ENCODE results near the gene ELAPOR1. TPM values are rescaled to one million over a fixed set of nuclear protein-coding genes. Genes with fewer than 3 reads are reported as not detected.

The ELAPOR1 gene
- total RNA-seq, 2 experiments from 2014 or later, result 4.5 to 11.9 TPM

- H3K27ac Mint-ChIP-seq, result no peak overlapping the region
- peaks cover 20% of the 10 kb centered on the region for H3K4me1 Mint-ChIP-seq
- no peak overlapping the region for H3K4me3 Mint-ChIP-seq
- ATAC-seq, result no peak
- H3K36me3 Mint-ChIP-seq, result peaks cover 9% of the 10 kb centered on the region
- CTCF ChIA-PET, result interaction anchor here (2.8 kb wide), 1 partner anchor 86 kb away, joined by 8 read pairs; no protein-coding TSS in a partner anchor
- DNase-seq, result no peak
- no peaks in the 10 kb centered on the region for H3K9me3 Mint-ChIP-seq (ENCODE audit: low read depth)
- peaks cover 20% of the 10 kb centered on the region for H3K27me3 Mint-ChIP-seq
These were observed 6.1 kb upstream of the ELAPOR1 start for GRCh38 chr1:109107785-109108184.

- H3K36me3 Mint-ChIP-seq, result no peaks in the 10 kb centered on the region
- H3K27me3 Mint-ChIP-seq, result peaks cover 32% of the 10 kb centered on the region
- H3K9me3 Mint-ChIP-seq (ENCODE audit: low read depth), result no peaks in the 10 kb centered on the region
- DNase-seq (no peak), ATAC-seq (no peak)
- no peak overlapping the region for H3K27ac Mint-ChIP-seq
- no peak overlapping the region for H3K4me3 Mint-ChIP-seq
- CTCF ChIA-PET, result interaction anchor here (0.6 to 8.2 kb wide), 4 partner anchors 9 to 84 kb away, joined by 3 to 114 read pairs (median 6); no protein-coding TSS in a partner anchor
- peaks cover 35% of the 10 kb centered on the region for H3K4me1 Mint-ChIP-seq
These were observed 4.0 kb upstream of the ELAPOR1 start for GRCh38 chr1:109109906-109110305.

- DNase-seq (no peak), ATAC-seq (no peak)
- Mint-ChIP-seq H3K36me3 (no peaks in the 10 kb centered on the region), H3K4me3 (no peak overlapping the region), H3K27me3 (peaks cover 34% of the 10 kb centered on the region), H3K9me3 (ENCODE audit: low read depth) (no peaks in the 10 kb centered on the region), H3K27ac (no peak overlapping the region), H3K4me1 (peaks cover 34% of the 10 kb centered on the region)
- CTCF ChIA-PET, result interaction anchor here (1.1 to 8.2 kb wide), 22 partner anchors 10 to 467 kb away, joined by 3 to 114 read pairs (median 6); partner anchors contain the start of genes PRPF38B, TMEM167B and WDR47
These were observed 2.4 kb upstream of the ELAPOR1 start for GRCh38 chr1:109111386-109112055.

GRCh38 chr1:109112056-109112651 lies 1.8 kb upstream of the ELAPOR1 start:
- Mint-ChIP-seq H3K27ac (no peak overlapping the region), H3K27me3 (peaks cover 34% of the 10 kb centered on the region), H3K4me1 (peaks cover 28% of the 10 kb centered on the region), H3K4me3 (no peak overlapping the region), H3K9me3 (ENCODE audit: low read depth) (no peaks in the 10 kb centered on the region), H3K36me3 (no peaks in the 10 kb centered on the region)
- DNase-seq, result no peak
- no peak for ATAC-seq
- CTCF ChIA-PET, result interaction anchor here (0.7 to 8.2 kb wide), 42 partner anchors 9 to 468 kb away, joined by 3 to 114 read pairs (median 4); partner anchors contain the start of genes CLCC1, PRPF38B, PSRC1 and TAF13

GRCh38 chr1:109112652-109113285 lies 1.1 kb upstream of the ELAPOR1 start:
- Mint-ChIP-seq H3K27ac (peak overlapping the region; percentile 48), H3K4me1 (peaks cover 28% of the 10 kb centered on the region), H3K9me3 (ENCODE audit: low read depth) (no peaks in the 10 kb centered on the region), H3K4me3 (peak overlapping the region; percentile 77), H3K27me3 (peaks cover 34% of the 10 kb centered on the region), H3K36me3 (no peaks in the 10 kb centered on the region)
- peak; percentile 71 for ATAC-seq
- CTCF ChIA-PET, result interaction anchor here (0.6 to 8.2 kb wide), 56 partner anchors 8 to 469 kb away, joined by 3 to 114 read pairs (median 4); partner anchors contain the start of genes CLCC1, PRPF38B, PSRC1 and SARS1
- DNase-seq, result peak; percentile 93

GRCh38 chr1:109114342-109114674 lies 393 bp downstream of the ELAPOR1 start:
- peak overlapping the region; percentile 9 for H3K27ac Mint-ChIP-seq
- H3K4me3 Mint-ChIP-seq, result peak overlapping the region; percentile 77
- no peak for DNase-seq
- ATAC-seq, result no peak
- peaks cover 31% of the 10 kb centered on the region for H3K27me3 Mint-ChIP-seq
- H3K4me1 Mint-ChIP-seq, result peaks cover 28% of the 10 kb centered on the region
- CTCF ChIA-PET, result interaction anchor here (1.0 to 8.2 kb wide), 8 partner anchors 13 to 418 kb away, joined by 3 to 114 read pairs (median 6); partner anchors contain the start of genes SARS1, SORT1 and TMEM167B
- no peaks in the 10 kb centered on the region for H3K36me3 Mint-ChIP-seq
- no peaks in the 10 kb centered on the region for H3K9me3 Mint-ChIP-seq (ENCODE audit: low read depth)

GRCh38 chr1:109115685-109116084 lies 1.8 kb downstream of the ELAPOR1 start:
- no peak overlapping the region for H3K4me3 Mint-ChIP-seq
- no peaks in the 10 kb centered on the region for H3K36me3 Mint-ChIP-seq
- CTCF ChIA-PET, result interaction anchor here (1.0 to 8.2 kb wide), 4 partner anchors 14 to 282 kb away, joined by 3 to 114 read pairs (median 6); partner anchors contain the start of gene SORT1
- peaks cover 28% of the 10 kb centered on the region for H3K4me1 Mint-ChIP-seq
- H3K27ac Mint-ChIP-seq, result no peak overlapping the region
- peaks cover 22% of the 10 kb centered on the region for H3K27me3 Mint-ChIP-seq
- H3K9me3 Mint-ChIP-seq (ENCODE audit: low read depth), result no peaks in the 10 kb centered on the region
- DNase-seq (no peak), ATAC-seq (no peak)

- no peaks in the 10 kb centered on the region for H3K36me3 Mint-ChIP-seq
- DNase-seq, result no peak
- H3K9me3 Mint-ChIP-seq (ENCODE audit: low read depth), result no peaks in the 10 kb centered on the region
- H3K4me1 Mint-ChIP-seq, result peaks cover 28% of the 10 kb centered on the region
- CTCF ChIA-PET, result interaction anchor here (1.0 to 8.2 kb wide), 2 partner anchors 15 to 77 kb away, joined by 8 to 114 read pairs; no protein-coding TSS in a partner anchor
- H3K27me3 Mint-ChIP-seq, result peaks cover 19% of the 10 kb centered on the region
- ATAC-seq, result no peak
- H3K4me3 Mint-ChIP-seq, result no peak overlapping the region
- no peak overlapping the region for H3K27ac Mint-ChIP-seq
These were observed 2.4 kb downstream of the ELAPOR1 start for GRCh38 chr1:109116286-109116685.

GRCh38 chr1:109118089-109118488 lies 4.2 kb downstream of the ELAPOR1 start:
- Mint-ChIP-seq H3K9me3 (ENCODE audit: low read depth) (no peaks in the 10 kb centered on the region), H3K27ac (no peak overlapping the region), H3K4me3 (no peak overlapping the region), H3K27me3 (peaks cover 11% of the 10 kb centered on the region), H3K4me1 (peaks cover 20% of the 10 kb centered on the region), H3K36me3 (no peaks in the 10 kb centered on the region)
- CTCF ChIA-PET, result no interaction called here
- DNase-seq, result no peak
- no peak for ATAC-seq

- Mint-ChIP-seq H3K4me1 (peaks cover 5% of the 10 kb centered on the region), H3K4me3 (no peak overlapping the region), H3K36me3 (no peaks in the 10 kb centered on the region), H3K27me3 (no peaks in the 10 kb centered on the region), H3K9me3 (ENCODE audit: low read depth) (no peaks in the 10 kb centered on the region), H3K27ac (no peak overlapping the region)
- no peak for DNase-seq
- no peak for ATAC-seq
- CTCF ChIA-PET, result interaction anchor here (2.5 kb wide), 1 partner anchor 8 kb away, joined by 14 read pairs; a partner anchor contains a TSS
These were observed 6.4 kb downstream of the ELAPOR1 start for GRCh38 chr1:109120356-109120755.

GRCh38 chr1:109131059-109131458 lies 17.1 kb downstream of the ELAPOR1 start:
- no peak overlapping the region for H3K27ac Mint-ChIP-seq
- DNase-seq (no peak), ATAC-seq (peak; percentile 20)
- no peak overlapping the region for H3K4me3 Mint-ChIP-seq
- CTCF ChIA-PET, result interaction anchor here (0.9 to 2.5 kb wide), 3 partner anchors 19 to 63 kb away, joined by 3 to 8 read pairs (median 7); a partner anchor contains a TSS
- no peaks in the 10 kb centered on the region for H3K9me3 Mint-ChIP-seq (ENCODE audit: low read depth)
- peaks cover 3% of the 10 kb centered on the region for H3K4me1 Mint-ChIP-seq
- H3K27me3 Mint-ChIP-seq, result no peaks in the 10 kb centered on the region
- H3K36me3 Mint-ChIP-seq, result no peaks in the 10 kb centered on the region

GRCh38 chr1:109131800-109132199 lies 17.9 kb downstream of the ELAPOR1 start:
- CTCF ChIA-PET, result interaction anchor here (2.5 kb wide), 1 partner anchor 20 kb away, joined by 8 read pairs; a partner anchor contains a TSS
- H3K27ac Mint-ChIP-seq, result no peak overlapping the region
- H3K9me3 Mint-ChIP-seq (ENCODE audit: low read depth), result no peaks in the 10 kb centered on the region
- no peak for DNase-seq
- no peak overlapping the region for H3K4me3 Mint-ChIP-seq
- peaks cover 3% of the 10 kb centered on the region for H3K4me1 Mint-ChIP-seq
- no peaks in the 10 kb centered on the region for H3K27me3 Mint-ChIP-seq
- H3K36me3 Mint-ChIP-seq, result no peaks in the 10 kb centered on the region
- ATAC-seq, result no peak

- H3K27me3 Mint-ChIP-seq, result no peaks in the 10 kb centered on the region
- H3K27ac Mint-ChIP-seq, result no peak overlapping the region
- CTCF ChIA-PET, result no interaction called here
- DNase-seq, result no peak
- peaks cover 3% of the 10 kb centered on the region for H3K4me1 Mint-ChIP-seq
- H3K4me3 Mint-ChIP-seq, result no peak overlapping the region
- H3K9me3 Mint-ChIP-seq (ENCODE audit: low read depth), result no peaks in the 10 kb centered on the region
- no peaks in the 10 kb centered on the region for H3K36me3 Mint-ChIP-seq
- no peak for ATAC-seq
These were observed 19.2 kb downstream of the ELAPOR1 start for GRCh38 chr1:109133002-109133706.

All from activated CD8-positive, alpha-beta memory T cell treated with anti-CD3 and anti-CD28 coated beads, Interleukin-2, amount 10 ng/mL, durations not matched to agents 7 days and 5 days (primary cell).